HEK293 (cell line): Measurements from ENCODE around the gene SBK2.

Experiments used
- AEBP2 ChIP-seq: fragments of 450-650 bp; formaldehyde crosslinking; IDR thresholded peaks from 2 replicates; pipeline ENCODE4 v1.5.1; 2016; ENCODE audit warnings: missing biosample characterization, missing genetic modification characterization, borderline replicate concordance
- ELK4 ChIP-seq: IDR thresholded peaks from 2 replicates; pipeline ENCODE4 v1.6.1; 2011; ENCODE audit warnings: mild to moderate bottlenecking, low read depth, low read length, borderline replicate concordance
- INSM2 ChIP-seq: fragments of 450-650 bp; formaldehyde crosslinking; IDR thresholded peaks from 2 replicates; pipeline ENCODE4 v1.5.1; 2016; ENCODE audit warnings: missing biosample characterization, missing genetic modification characterization
- REPIN1 ChIP-seq: fragments of 450-650 bp; formaldehyde crosslinking; IDR thresholded peaks from 2 replicates; pipeline ENCODE4 v1.5.1; 2017; ENCODE audit warnings: missing biosample characterization, missing genetic modification characterization, low read depth
- ZBTB1 ChIP-seq: fragments of 450-650 bp; formaldehyde crosslinking; IDR thresholded peaks from 2 replicates; pipeline ENCODE4 v1.5.1; 2016; ENCODE audit warnings: missing biosample characterization, missing genetic modification characterization
- ZBTB26 ChIP-seq: fragments of 450-650 bp; formaldehyde crosslinking; optimal IDR thresholded peaks from 2 replicates; pipeline ENCODE3; 2016; ENCODE audit warnings: missing biosample characterization, mild to moderate bottlenecking, missing genetic modification characterization
- ZBTB49 ChIP-seq: fragments of 450-650 bp; formaldehyde crosslinking; IDR thresholded peaks from 2 replicates; pipeline ENCODE4 v1.5.1; 2016; ENCODE audit warnings: missing biosample characterization, missing genetic modification characterization, low read depth
- ZBTB6 ChIP-seq: fragments of 450-650 bp; formaldehyde crosslinking; IDR thresholded peaks from 2 replicates; pipeline ENCODE4 v1.5.1; 2017; ENCODE audit warnings: missing biosample characterization, missing genetic modification characterization
- ZBTB7A ChIP-seq: fragments of 450-650 bp; formaldehyde crosslinking; IDR thresholded peaks from 2 replicates; pipeline ENCODE4 v1.5.1; 2016; ENCODE audit warnings: low read depth, missing biosample characterization, missing genetic modification characterization
- ZBTB8A ChIP-seq: fragments of 450-650 bp; formaldehyde crosslinking; IDR thresholded peaks from 2 replicates; pipeline ENCODE4 v1.5.1; 2016; ENCODE audit warnings: missing biosample characterization, missing genetic modification characterization
- ZNF121 ChIP-seq: fragments of 450-650 bp; formaldehyde crosslinking; IDR thresholded peaks from 2 replicates; pipeline ENCODE4 v1.5.1; 2016; ENCODE audit warnings: missing biosample characterization, missing genetic modification characterization
- ZNF148 ChIP-seq: fragments of 450-650 bp; formaldehyde crosslinking; IDR thresholded peaks from 2 replicates; pipeline ENCODE4 v1.5.0; 2017; ENCODE audit warnings: missing biosample characterization, missing genetic modification characterization, borderline replicate concordance
- ZNF155 ChIP-seq: fragments of 450-650 bp; formaldehyde crosslinking; IDR thresholded peaks from 2 replicates; pipeline ENCODE4 v1.5.1; 2016; ENCODE audit warnings: missing biosample characterization, missing genetic modification characterization
- ZNF2 ChIP-seq: fragments of 450-650 bp; formaldehyde crosslinking; IDR thresholded peaks from 2 replicates; pipeline ENCODE4 v1.5.1; 2016; ENCODE audit warnings: missing biosample characterization, missing genetic modification characterization
- ZNF221 ChIP-seq: fragments of 450-650 bp; formaldehyde crosslinking; IDR thresholded peaks from 2 replicates; pipeline ENCODE4 v1.5.1; 2017; ENCODE audit warnings: missing biosample characterization, missing genetic modification characterization, borderline replicate concordance
- ZNF274 ChIP-seq, 2 experiments: fragments of 200-500 bp in 1 of 2; fragments of 450-650 bp in 1 of 2; sonication (Bioruptor generic) in 1 of 2; formaldehyde crosslinking in 1 of 2; IDR thresholded peaks; 2 replicates each; pipeline versions ENCODE4 v1.5.1 to v1.6.1; 2014 to 2016; ENCODE audit warnings: borderline replicate concordance in 1 of 2, inconsistent platforms in 1 of 2, low read length in 1 of 2, missing biosample characterization in 1 of 2, missing genetic modification characterization in 1 of 2
- ZNF311 ChIP-seq: fragments of 450-650 bp; formaldehyde crosslinking; IDR thresholded peaks from 2 replicates; pipeline ENCODE4 v1.5.1; 2017; ENCODE audit warnings: missing biosample characterization, missing genetic modification characterization, borderline replicate concordance
- ZNF433 ChIP-seq: fragments of 450-650 bp; formaldehyde crosslinking; IDR thresholded peaks from 2 replicates; pipeline ENCODE4 v1.5.1; 2016; ENCODE audit warnings: missing biosample characterization, missing genetic modification characterization, low read depth
- ZNF513 ChIP-seq: fragments of 450-650 bp; IDR thresholded peaks from 2 replicates; pipeline ENCODE4 v1.5.1; 2018; ENCODE audit warnings: missing biosample characterization, missing genetic modification characterization
- ZNF837 ChIP-seq: fragments of 450-650 bp; formaldehyde crosslinking; IDR thresholded peaks from 2 replicates; pipeline ENCODE4 v1.5.1; 2016; ENCODE audit warnings: missing biosample characterization, missing genetic modification characterization
- TF ChIP-seq, protein P1 (sequence below): fragments of 450-650 bp; formaldehyde crosslinking; IDR thresholded peaks from 2 replicates; pipeline ENCODE4 v1.5.1; 2016; ENCODE audit warnings: missing biosample characterization, missing genetic modification characterization

The SBK2 gene

DNA sequence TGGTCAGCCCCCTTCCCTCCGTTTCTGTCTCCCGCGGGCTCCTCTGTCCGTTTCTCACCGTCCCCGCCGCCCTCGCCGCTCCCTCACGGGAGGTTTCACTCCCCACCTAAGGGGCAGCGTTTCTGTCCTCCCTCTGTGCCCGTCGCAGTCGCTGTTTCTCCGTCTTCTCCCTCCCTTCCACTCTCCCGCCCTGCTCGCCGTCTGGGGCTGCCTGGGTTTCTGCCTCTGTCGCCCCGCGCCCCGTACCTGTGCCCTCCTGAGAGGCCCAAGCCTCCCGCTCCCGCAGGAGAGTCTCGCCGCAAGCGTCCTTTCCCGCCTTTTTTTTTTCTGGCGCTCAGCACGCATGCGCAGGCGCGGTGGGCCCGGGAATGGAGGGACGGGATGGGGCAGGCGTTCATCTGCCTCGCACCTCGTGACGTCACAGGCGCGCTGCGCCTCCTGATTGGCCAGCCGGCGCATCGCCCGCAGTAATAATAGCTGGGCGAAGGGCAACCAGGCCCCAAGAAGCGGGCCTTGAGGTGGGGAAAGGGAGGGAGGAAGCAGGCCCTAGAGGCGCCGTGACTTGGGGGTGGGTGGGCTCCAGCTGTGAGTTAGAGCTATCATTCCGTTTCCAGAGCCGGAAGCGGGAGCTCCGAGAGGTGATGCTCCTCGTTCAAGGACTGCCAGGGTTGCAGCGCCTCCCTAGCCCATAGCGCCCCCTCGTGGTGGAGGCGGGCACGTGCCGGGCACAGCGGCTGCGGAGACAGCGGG is 33.3 kb downstream of the SBK2 start (continued):
- TF ChIP-seq ZBTB7A (tag by site-specific recombination) (no peak), ZBTB6 (peak; percentile 59; the same call in 1 of the 2 replicates), ELK4 (no peak), ZNF155 (tag by site-specific recombination) (no peak), ZBTB26 (tag by site-specific recombination) (peak; percentile 33), ZNF513 (tag by site-specific recombination) (no peak), ZNF433 (tag by site-specific recombination) (no peak), ZBTB49 (no peak), ZNF148 (tag by site-specific recombination) (no peak), ZNF274 (IDR thresholded peaks at IDR 0.05; ENCODE audit: low read length) (no peak), ZNF274 (tag by site-specific recombination; IDR thresholded peaks at IDR 0.05; ENCODE audit: borderline replicate concordance) (no peak; the same call in 1 of the 2 replicates), REPIN1 (tag by site-specific recombination) (no peak), INSM2 (no peak), ZNF221 (tag by site-specific recombination) (no peak), ZNF311 (tag by site-specific recombination) (0 out of 2 replicates have a peak, but pooled peaks have one; percentile 74), ZBTB8A (tag by site-specific recombination) (peak; percentile 67), ZBTB1 (tag by site-specific recombination) (no peak), AEBP2 (tag by site-specific recombination) (no peak), ZNF2 (tag by site-specific recombination) (peak; percentile 94), ZNF121 (no peak), ZNF837 (tag by site-specific recombination) (no peak)
- TF ChIP-seq, protein P1, sequence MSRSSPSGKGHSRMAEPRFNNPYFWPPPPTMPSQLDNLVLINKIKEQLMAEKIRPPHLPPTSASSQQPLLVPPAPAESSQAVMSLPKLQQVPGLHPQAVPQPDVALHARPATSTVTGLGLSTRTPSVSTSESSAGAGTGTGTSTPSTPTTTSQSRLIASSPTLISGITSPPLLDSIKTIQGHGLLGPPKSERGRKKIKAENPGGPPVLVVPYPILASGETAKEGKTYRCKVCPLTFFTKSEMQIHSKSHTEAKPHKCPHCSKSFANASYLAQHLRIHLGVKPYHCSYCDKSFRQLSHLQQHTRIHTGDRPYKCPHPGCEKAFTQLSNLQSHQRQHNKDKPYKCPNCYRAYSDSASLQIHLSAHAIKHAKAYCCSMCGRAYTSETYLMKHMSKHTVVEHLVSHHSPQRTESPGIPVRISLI = peak; percentile 98
